ENCODE results near the gene IL22RA1.

Gene IL22RA1

DNA sequence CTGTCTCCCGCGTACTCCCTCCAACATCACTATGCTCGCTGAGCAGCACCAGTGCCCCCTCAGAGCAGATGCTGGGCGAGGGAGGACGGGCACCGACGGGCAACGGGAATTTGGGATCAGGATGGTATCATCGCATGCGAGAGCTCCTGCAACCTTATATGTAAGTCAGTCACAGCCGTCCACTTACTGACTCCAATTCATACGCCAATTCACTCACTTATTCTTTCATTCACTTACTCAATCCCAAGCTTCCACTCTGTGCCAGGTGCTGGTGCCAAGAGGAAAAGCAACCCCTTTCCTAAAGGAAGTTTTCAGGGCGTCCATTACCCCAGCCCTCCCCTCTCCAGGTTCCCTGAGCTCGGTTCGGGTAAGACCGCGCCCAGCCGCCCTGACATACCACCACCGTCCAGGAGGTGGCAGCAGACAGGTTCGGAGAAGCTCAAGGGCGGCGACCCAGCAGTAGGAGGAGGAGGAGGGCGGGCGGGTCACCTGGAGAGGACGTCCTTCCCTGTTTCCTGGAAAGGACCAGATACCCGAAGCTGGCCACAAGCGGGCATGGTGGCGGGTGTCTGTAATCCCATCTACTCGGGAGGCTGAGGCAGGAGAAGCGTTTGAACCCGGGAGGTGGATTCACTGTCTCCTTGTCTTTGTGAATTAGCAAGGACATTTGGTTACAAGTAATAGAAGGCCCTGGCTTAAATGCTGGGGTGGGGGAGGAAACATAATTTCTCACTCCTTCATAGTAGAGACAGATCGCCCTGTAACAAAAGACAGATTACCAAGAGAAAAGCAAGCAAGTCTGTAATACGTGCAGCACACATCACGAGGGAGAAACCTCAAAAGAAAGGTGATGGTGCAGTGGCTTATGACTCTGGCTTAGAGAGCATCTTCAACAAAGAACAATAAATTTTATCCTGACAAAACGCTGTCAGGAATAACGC lies 7.6 kb upstream of the IL22RA1 start:
- TF ChIP-seq, protein P1, sequence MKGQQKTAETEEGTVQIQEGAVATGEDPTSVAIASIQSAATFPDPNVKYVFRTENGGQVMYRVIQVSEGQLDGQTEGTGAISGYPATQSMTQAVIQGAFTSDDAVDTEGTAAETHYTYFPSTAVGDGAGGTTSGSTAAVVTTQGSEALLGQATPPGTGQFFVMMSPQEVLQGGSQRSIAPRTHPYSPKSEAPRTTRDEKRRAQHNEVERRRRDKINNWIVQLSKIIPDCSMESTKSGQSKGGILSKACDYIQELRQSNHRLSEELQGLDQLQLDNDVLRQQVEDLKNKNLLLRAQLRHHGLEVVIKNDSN (IDR thresholded peaks at IDR 0.05) = 0 out of 2 replicates have a peak, but pooled peaks have one; percentile 1
- no peak for TF ChIP-seq ZBTB7A (IDR thresholded peaks at IDR 0.05; ENCODE audit: low read depth)
- TF ChIP-seq, protein P2, sequence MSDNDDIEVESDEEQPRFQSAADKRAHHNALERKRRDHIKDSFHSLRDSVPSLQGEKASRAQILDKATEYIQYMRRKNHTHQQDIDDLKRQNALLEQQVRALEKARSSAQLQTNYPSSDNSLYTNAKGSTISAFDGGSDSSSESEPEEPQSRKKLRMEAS (IDR thresholded peaks at IDR 0.05) = peak; percentile 29; the same call in 1 of the 2 replicates
- no peak for TF ChIP-seq EGR1 (IDR thresholded peaks at IDR 0.05)
- peak; percentile 65 for TF ChIP-seq RAD21 (IDR thresholded peaks at IDR 0.05; ENCODE audit: low read depth)
- TF ChIP-seq CREB1 (IDR thresholded peaks at IDR 0.05; ENCODE audit: low read depth) = no peak
- peak; percentile 41; the same call in 1 of the 2 replicates for TF ChIP-seq TAF1 (IDR thresholded peaks at IDR 0.05; ENCODE audit: low read depth)
- peak; percentile 42; the same call in 1 of the 2 replicates for TF ChIP-seq TEAD4 (IDR thresholded peaks at IDR 0.05)
- TF ChIP-seq TCF12 (IDR thresholded peaks at IDR 0.05; ENCODE audit: low read depth) = no peak; the same call in 1 of the 2 replicates

DNA sequence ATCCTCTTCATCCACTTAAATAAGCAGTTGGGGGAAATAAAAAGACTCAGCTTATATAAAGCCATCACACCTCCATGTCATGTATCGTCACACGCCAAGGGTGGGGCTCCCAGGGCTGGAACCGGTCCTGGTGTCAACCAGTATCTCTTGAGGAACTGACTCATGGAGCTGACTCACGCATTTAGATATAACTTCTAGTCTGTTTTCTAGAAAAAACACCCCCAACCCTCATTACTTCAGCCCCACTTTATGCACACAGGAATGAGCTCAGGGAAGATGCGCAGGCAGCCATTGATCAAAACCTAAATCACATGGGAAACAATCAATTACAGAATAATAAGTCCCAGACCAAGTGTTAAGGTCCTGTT lies 6.9 kb upstream of the IL22RA1 start:
- TF ChIP-seq, protein P3, sequence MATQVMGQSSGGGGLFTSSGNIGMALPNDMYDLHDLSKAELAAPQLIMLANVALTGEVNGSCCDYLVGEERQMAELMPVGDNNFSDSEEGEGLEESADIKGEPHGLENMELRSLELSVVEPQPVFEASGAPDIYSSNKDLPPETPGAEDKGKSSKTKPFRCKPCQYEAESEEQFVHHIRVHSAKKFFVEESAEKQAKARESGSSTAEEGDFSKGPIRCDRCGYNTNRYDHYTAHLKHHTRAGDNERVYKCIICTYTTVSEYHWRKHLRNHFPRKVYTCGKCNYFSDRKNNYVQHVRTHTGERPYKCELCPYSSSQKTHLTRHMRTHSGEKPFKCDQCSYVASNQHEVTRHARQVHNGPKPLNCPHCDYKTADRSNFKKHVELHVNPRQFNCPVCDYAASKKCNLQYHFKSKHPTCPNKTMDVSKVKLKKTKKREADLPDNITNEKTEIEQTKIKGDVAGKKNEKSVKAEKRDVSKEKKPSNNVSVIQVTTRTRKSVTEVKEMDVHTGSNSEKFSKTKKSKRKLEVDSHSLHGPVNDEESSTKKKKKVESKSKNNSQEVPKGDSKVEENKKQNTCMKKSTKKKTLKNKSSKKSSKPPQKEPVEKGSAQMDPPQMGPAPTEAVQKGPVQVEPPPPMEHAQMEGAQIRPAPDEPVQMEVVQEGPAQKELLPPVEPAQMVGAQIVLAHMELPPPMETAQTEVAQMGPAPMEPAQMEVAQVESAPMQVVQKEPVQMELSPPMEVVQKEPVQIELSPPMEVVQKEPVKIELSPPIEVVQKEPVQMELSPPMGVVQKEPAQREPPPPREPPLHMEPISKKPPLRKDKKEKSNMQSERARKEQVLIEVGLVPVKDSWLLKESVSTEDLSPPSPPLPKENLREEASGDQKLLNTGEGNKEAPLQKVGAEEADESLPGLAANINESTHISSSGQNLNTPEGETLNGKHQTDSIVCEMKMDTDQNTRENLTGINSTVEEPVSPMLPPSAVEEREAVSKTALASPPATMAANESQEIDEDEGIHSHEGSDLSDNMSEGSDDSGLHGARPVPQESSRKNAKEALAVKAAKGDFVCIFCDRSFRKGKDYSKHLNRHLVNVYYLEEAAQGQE (IDR thresholded peaks at IDR 0.05; ENCODE audit: low read depth) = no peak
- no peak for TF ChIP-seq EP300 (IDR thresholded peaks at IDR 0.05; ENCODE audit: borderline replicate concordance)
- TF ChIP-seq CREB1 (IDR thresholded peaks at IDR 0.05; ENCODE audit: low read depth) = no peak
- no peak for TF ChIP-seq ZBTB7A (IDR thresholded peaks at IDR 0.05; ENCODE audit: low read depth)
- no peak for TF ChIP-seq TAF1 (IDR thresholded peaks at IDR 0.05; ENCODE audit: low read depth)
- TF ChIP-seq RAD21 (IDR thresholded peaks at IDR 0.05; ENCODE audit: low read depth) = no peak
- TF ChIP-seq NFIC (IDR thresholded peaks at IDR 0.05) = no peak
- TF ChIP-seq TCF12 (IDR thresholded peaks at IDR 0.05; ENCODE audit: low read depth) = no peak
- TF ChIP-seq FOXM1 (IDR thresholded peaks at IDR 0.05; ENCODE audit: borderline replicate concordance, low read depth) = no peak
- no peak for TF ChIP-seq CEBPB (IDR thresholded peaks at IDR 0.05)
- TF ChIP-seq, protein P1 (IDR thresholded peaks at IDR 0.05) = no peak
- no peak for TF ChIP-seq TEAD4 (IDR thresholded peaks at IDR 0.05)
- no peak for TF ChIP-seq EGR1 (IDR thresholded peaks at IDR 0.05)
- TF ChIP-seq YY1 (IDR thresholded peaks at IDR 0.05; ENCODE audit: low read depth) = no peak
- TF ChIP-seq, protein P2 (IDR thresholded peaks at IDR 0.05) = no peak

DNA sequence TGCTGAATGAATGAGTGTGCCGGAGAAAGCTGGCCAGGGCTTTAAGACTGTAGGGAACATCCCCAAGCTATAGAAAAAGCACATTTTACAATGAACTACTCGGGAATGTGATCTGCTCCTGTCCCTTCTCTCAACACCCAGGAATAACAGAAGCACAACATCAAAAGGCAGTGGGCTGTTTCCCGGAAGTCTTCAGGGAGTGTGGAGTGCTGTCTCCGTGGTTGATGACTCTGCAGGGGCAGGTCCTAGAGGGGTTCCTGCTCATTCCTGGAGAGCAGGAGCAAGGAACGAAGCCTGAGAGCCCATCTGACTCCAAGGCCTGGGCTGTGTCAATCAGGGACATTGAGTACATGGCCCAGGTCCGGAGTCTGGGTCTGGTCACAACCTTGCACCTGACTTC lies 4.9 kb upstream of the IL22RA1 start:
- no peak for TF ChIP-seq TAF1 (IDR thresholded peaks at IDR 0.05; ENCODE audit: low read depth)
- TF ChIP-seq, protein P2 (IDR thresholded peaks at IDR 0.05) = no peak
- TF ChIP-seq RAD21 (IDR thresholded peaks at IDR 0.05; ENCODE audit: low read depth) = no peak
- no peak for TF ChIP-seq TCF12 (IDR thresholded peaks at IDR 0.05; ENCODE audit: low read depth)
- TF ChIP-seq ZBTB7A (IDR thresholded peaks at IDR 0.05; ENCODE audit: low read depth) = no peak
- TF ChIP-seq TEAD4 (IDR thresholded peaks at IDR 0.05) = no peak
- TF ChIP-seq YY1 (IDR thresholded peaks at IDR 0.05; ENCODE audit: low read depth) = no peak
- no peak for TF ChIP-seq EP300 (IDR thresholded peaks at IDR 0.05; ENCODE audit: borderline replicate concordance)
- TF ChIP-seq NFIC (IDR thresholded peaks at IDR 0.05) = no peak
- no peak for TF ChIP-seq CREB1 (IDR thresholded peaks at IDR 0.05; ENCODE audit: low read depth)
- TF ChIP-seq, protein P1 (IDR thresholded peaks at IDR 0.05) = no peak
- TF ChIP-seq, protein P3 (IDR thresholded peaks at IDR 0.05; ENCODE audit: low read depth) = no peak
- no peak for TF ChIP-seq FOXM1 (IDR thresholded peaks at IDR 0.05; ENCODE audit: borderline replicate concordance, low read depth)

DNA sequence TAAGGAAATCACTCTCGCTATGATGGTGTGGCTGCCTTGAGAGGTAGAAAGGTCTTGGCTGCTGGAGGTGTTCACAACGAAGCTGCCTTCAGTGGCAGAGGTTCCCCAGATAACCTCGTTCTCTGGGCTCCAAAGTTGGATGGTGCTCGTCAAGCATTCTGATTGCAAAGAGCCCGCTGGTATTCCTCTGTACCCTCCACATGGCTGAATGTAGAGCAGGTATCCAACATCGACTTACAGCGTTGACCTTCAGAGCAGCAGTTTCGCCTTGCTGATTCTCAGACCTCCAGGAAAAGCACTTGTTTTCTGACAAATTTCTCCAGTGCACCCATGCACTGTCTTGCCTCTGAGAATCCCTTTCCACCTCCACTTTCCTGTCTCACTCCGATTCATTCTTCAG lies 4.3 kb upstream of the IL22RA1 start:
- TF ChIP-seq TCF12 (IDR thresholded peaks at IDR 0.05; ENCODE audit: low read depth) = no peak
- TF ChIP-seq, protein P3 (IDR thresholded peaks at IDR 0.05; ENCODE audit: low read depth) = no peak
- TF ChIP-seq TEAD4 (IDR thresholded peaks at IDR 0.05) = no peak
- TF ChIP-seq EGR1 (IDR thresholded peaks at IDR 0.05) = no peak
- TF ChIP-seq ZBTB7A (IDR thresholded peaks at IDR 0.05; ENCODE audit: low read depth) = no peak
- TF ChIP-seq TAF1 (IDR thresholded peaks at IDR 0.05; ENCODE audit: low read depth) = no peak
- no peak for TF ChIP-seq CREB1 (IDR thresholded peaks at IDR 0.05; ENCODE audit: low read depth)

Data from Ishikawa (cell line).